ENCODE measurements around the gene TCEA3. TPM values are rescaled to one million over a fixed set of nuclear protein-coding genes. Genes with fewer than 3 reads are reported as not detected.

Gene TCEA3
- total and polyA plus RNA-seq, 2 of the 4 experiments (the other 2 are of a cell fraction), result 3.0 to 6.3 TPM

- Histone ChIP-seq H3K18ac (ENCODE audit: low read depth, low read length) (no peak overlapping the region), H2AK5ac (ENCODE audit: low read depth, low read length) (no peak overlapping the region), H3K9me3 (ENCODE audit: control insufficient read depth, insufficient read depth, low read length) (no peaks in the 10 kb centered on the region), H2BK15ac (ENCODE audit: low read depth, low read length) (no peak overlapping the region), H3K27me3 (ENCODE audit: control insufficient read depth, insufficient read depth, low read length) (no peaks in the 10 kb centered on the region), H2AK9ac (replicated peaks; ENCODE audit: low read depth, low read length, poor library complexity) (no peak overlapping the region), H3K4me3 (ENCODE audit: insufficient read depth, low read depth, low read length) (peak overlapping the region; percentile 93), H4K8ac (ENCODE audit: low read depth in 2 of 2, low read length in 2 of 2) (no peak overlapping the region), H3K9me1 (ENCODE audit: insufficient read depth, low read length) (peaks cover 2% of the 10 kb centered on the region), H3K36me3 (ENCODE audit: control insufficient read depth, insufficient read depth, low read length) (peaks cover 7% of the 10 kb centered on the region), H2AFZ (replicated peaks; ENCODE audit: low read length, poor library complexity) (no peak overlapping the region), H3K4me1 (ENCODE audit: control insufficient read depth, insufficient read depth, low read length) (peaks cover 4% of the 10 kb centered on the region; the same call in 1 of the 2 replicates), H4K91ac (ENCODE audit: insufficient read depth, low read depth, low read length) (no peak overlapping the region), H3K23ac (ENCODE audit: low read depth, low read length) (peak overlapping the region; percentile 40; the same call in 1 of the 2 replicates), H4K20me1 (ENCODE audit: insufficient read depth, low read length) (peaks cover 61% of the 10 kb centered on the region), H2BK120ac (ENCODE audit: low read depth, low read length) (no peak overlapping the region), H2BK5ac (ENCODE audit: low read depth, low read length, poor library complexity, severe bottlenecking) (peak overlapping the region; percentile 8), H3K9ac (ENCODE audit: low read depth, low read length) (peak overlapping the region; percentile 85; the same call in 1 of the 2 replicates), H3K56ac (ENCODE audit: extremely low read depth, insufficient read depth, low read length) (peak overlapping the region; percentile 33), H3K79me1 (ENCODE audit: low read depth in 1 of 2, low read length in 2 of 2) (peaks cover 0 to 6% of the 10 kb centered on the region in 2 experiments; a peak in 1 of 4 replicates), H3K14ac (replicated peaks; ENCODE audit: low read depth, low read length) (peak overlapping the region; percentile 69), H3K27ac (ENCODE audit: insufficient read depth, low read length) (peak overlapping the region; percentile 13; the same call in 1 of the 2 replicates), H4K5ac (ENCODE audit: low read depth, low read length) (no peak overlapping the region; the same call in 1 of the 2 replicates), H3K4ac (ENCODE audit: low read depth, low read length) (no peak overlapping the region), H2BK20ac (ENCODE audit: low read depth, low read length) (no peak overlapping the region), H3K4me2 (ENCODE audit: low read depth, low read length) (peak overlapping the region; percentile 99)
- in situ Hi-C loops (cut with MboI; ENCODE audit: low sequenced_read_pairs) (no loop called here), dilution Hi-C loops (cut with HindIII; ENCODE audit: low sequenced_read_pairs, unreplicated experiment) (no loop called here), intact Hi-C loops (cut with micrococcal nuclease) (loop anchor here (5.0 kb wide), 2 partner anchors 140 to 190 kb away; partner anchors contain the start of genes ASAP3 and E2F2)
- peak; percentile 62 for TF ChIP-seq CEBPB (IDR thresholded peaks at IDR 0.05; ENCODE audit: low read depth, low read length)
- TF ChIP-seq MAFK (IDR thresholded peaks at IDR 0.05; ENCODE audit: low read depth, low read length), result peak; percentile 67
- no peak for TF ChIP-seq RCOR1 (IDR thresholded peaks at IDR 0.05; ENCODE audit: insufficient replicate concordance, low read length)
- DNase-seq (no peak), ATAC-seq (ENCODE audit: low read depth) (no peak)
- WGBS, 2 experiments (ENCODE audit: extremely low coverage in 2 of 2, insufficient read length in 1 of 2), result no CpG with 5 or more reads among the region's 10 CpGs
- CTCF ChIA-PET, result interaction anchor here (0.7 to 2.7 kb wide), 3 partner anchors 61 to 912 kb away, joined by 3 to 8 read pairs (median 4); no protein-coding TSS in a partner anchor
- BruUV-seq (replicated peaks), result TSS peak; percentile 44
- POLR2A ChIA-PET (ENCODE audit: unreplicated experiment), result no interaction called here
These were observed 82.4 kb downstream of the TCEA3 start for GRCh38 chr1:23341931-23342692.

Data from IMR-90 (cell line).